HG02943 (cell line): ENCODE data around the gene TIMM8B.
"Not testable (repeated sequence)": the region's sequence is repeated elsewhere in the genome, so short reads cannot be mapped to it uniquely, and the experiment has no call there.

ENCODE experiments used
- ATAC-seq: cut with Tn5 transposase; IDR thresholded peaks from one replicate; pipeline ENCODE4 v1.9.1; 2021; ENCODE audit warnings: mild to moderate bottlenecking, low read depth, moderate library complexity; ENCODE audit not compliant: unreplicated experiment

TIMM8B gene

GRCh38 chr11:112086422-112087191, at the start of gene TIMM8B, which contains the start of gene SDHD:
Gene TIMM8B (minus strand): TSS chr11:112086756. CDS start chr11:112086723, 33 bp downstream.
Gene SDHD (plus strand): TSS chr11:112086873. CDS start chr11:112086908, 35 bp downstream.
- ATAC-seq: peak; percentile 85

GRCh38 chr11:112134473-112134872, 47.9 kb upstream of the TIMM8B start:
- ATAC-seq: no peak

GRCh38 chr11:112132737-112133136, 46.2 kb upstream of the TIMM8B start:
- ATAC-seq: no peak

- no peak for ATAC-seq
Measured at GRCh38 chr11:112129656-112130055, 43.1 kb upstream of the TIMM8B start.

GRCh38 chr11:112128483-112129121, 42.0 kb upstream of the TIMM8B start:
- no peak for ATAC-seq

GRCh38 chr11:112127056-112127455, 40.5 kb upstream of the TIMM8B start:
- ATAC-seq: no peak

GRCh38 chr11:112123129-112123528, 36.6 kb upstream of the TIMM8B start:
- no peak for ATAC-seq

- no peak for ATAC-seq
Measured at GRCh38 chr11:112121981-112122615, 35.5 kb upstream of the TIMM8B start.

- no peak for ATAC-seq
Measured at GRCh38 chr11:112118176-112118575, 31.6 kb upstream of the TIMM8B start.

- ATAC-seq: no peak
Measured at GRCh38 chr11:112115386-112115785, 28.8 kb upstream of the TIMM8B start.

- no peak for ATAC-seq
Measured at GRCh38 chr11:112114460-112114859, 27.9 kb upstream of the TIMM8B start.

GRCh38 chr11:112113539-112114457, 27.2 kb upstream of the TIMM8B start:
- no peak for ATAC-seq

GRCh38 chr11:112106070-112106469, 19.5 kb upstream of the TIMM8B start:
- ATAC-seq: no peak

- ATAC-seq: no peak
Measured at GRCh38 chr11:112103446-112103845, 16.9 kb upstream of the TIMM8B start.

GRCh38 chr11:112100462-112100861, 13.9 kb upstream of the TIMM8B start:
- no peak for ATAC-seq

- ATAC-seq: no peak
Measured at GRCh38 chr11:112097734-112098528, 11.4 kb upstream of the TIMM8B start.

GRCh38 chr11:112096194-112096593, 9.6 kb upstream of the TIMM8B start:
- no peak for ATAC-seq

- ATAC-seq: not testable (repeated sequence)
Measured at GRCh38 chr11:112095302-112095701, 8.7 kb upstream of the TIMM8B start.

- no peak for ATAC-seq
Measured at GRCh38 chr11:112087212-112087611, 656 bp upstream of the TIMM8B start.
